Stimulated activated CD8-positive, alpha-beta memory T cell treated with anti-CD3 and anti-CD28 coated beads, Interleukin-4, amount 100 ng/mL, for 1 hour (primary cell): Measurements from ENCODE around the gene PPP2R2C.

ENCODE experiments used
- DNase-seq, 2 donors: peaks; one replicate each; pipeline ENCODE4 v3.0.0-alpha.2; 2020; ENCODE audit warnings: low read depth in 2 of 2, low spot score in 1 of 2

PPP2R2C gene

DNA sequence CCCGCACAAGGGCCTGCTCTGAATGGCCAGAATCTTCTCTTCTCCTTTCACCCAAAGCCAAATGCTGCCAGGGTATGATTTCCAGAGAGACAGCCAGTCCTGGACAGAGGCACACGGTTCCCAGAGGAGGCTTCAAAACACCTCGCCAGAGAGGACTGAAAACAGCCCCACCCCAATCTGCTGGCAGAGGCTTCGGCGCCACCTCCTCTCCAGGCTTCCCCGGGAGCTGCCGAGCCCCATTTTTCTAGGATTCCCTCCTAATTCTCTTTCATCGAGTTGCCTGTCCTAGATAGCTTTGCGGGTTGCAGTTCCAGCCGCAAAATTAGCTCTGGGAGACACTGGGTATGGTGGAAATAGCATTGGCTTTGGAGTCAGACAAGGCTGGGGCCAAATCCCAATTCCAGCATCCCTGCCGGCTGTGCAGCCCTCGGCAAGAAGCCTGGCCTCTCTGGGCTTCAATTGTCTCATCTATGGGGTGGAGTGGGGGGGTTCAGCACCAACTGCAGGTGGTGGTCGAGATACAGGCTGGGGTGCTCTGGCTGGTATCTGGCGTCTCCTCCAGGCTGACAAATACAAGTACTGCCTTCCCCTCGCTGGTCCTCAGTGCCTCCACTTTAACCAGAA lies 22.6 kb downstream of the PPP2R2C start:
- DNase-seq, result no peak

DNA sequence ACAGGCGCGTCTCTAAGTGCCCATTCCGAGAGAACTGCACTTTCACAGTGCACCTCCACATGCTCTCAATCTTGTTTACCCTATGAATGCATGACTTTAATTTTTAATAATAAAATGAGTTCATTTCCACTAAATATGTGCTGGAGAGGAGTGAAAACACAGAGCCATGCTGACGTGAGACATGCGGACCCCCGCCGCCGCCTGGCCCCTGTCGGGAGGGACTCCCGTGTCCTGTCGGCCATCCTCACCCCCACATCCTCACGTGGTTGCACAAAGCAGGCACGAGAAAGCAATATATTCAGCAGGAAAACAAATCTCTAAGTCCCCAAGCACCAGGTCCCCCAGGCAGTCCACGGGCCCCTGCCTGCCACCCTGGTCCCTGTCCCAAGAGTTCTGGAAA lies 23.1 kb downstream of the PPP2R2C start:
- no peak for DNase-seq

GRCh38 chr4:6448476-6449170 lies 23.8 kb downstream of the PPP2R2C start:
- DNase-seq, result no peak

GRCh38 chr4:6447672-6448171 lies 24.7 kb downstream of the PPP2R2C start:
- DNase-seq, result no peak

DNA sequence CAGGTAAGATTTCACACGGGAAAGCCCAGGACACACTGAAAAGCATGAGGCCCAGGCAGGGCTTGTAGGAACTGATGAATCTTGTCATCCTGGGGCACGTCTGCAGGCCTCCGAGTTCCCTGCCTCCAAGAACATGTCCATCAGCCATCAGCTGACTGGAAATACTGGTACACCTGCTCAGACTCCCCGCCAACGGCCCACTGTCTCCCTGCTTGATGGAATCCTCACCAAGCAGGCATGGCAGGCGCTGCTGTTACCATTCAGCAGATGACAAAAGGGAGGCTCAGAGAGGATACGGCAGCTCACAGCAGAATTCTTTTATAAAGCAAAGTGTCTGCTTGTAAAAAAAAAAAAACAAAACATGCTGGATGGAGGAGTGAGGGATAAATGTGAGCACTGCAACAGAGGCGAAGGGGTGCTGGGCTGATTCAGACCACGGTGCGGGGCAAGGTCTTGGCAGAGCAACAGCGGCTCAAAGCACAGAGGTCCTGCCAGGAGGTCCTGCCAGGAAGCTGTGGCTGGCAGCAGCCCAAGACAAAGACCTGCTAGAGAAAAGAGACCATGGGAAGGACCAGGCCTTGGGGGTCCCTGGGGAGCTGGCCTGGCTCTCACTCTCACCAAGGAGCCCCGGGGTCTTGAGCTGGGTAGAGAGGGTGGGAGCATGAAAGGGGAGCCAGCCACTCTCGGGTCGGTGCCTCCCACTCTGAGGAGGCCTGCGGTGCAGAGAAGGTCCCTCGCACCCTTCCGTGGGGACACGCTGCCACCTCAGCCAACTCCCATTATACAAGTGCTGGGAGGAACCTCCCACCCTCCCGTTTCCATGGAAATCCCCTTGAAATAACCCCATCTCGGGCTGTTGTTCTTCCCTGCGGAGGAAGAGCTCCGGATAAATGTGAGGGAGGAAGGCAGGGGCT lies 25.6 kb downstream of the PPP2R2C start:
- DNase-seq, result no peak

- no peak for DNase-seq
These were observed 26.3 kb downstream of the PPP2R2C start for GRCh38 chr4:6446130-6446482.

DNA sequence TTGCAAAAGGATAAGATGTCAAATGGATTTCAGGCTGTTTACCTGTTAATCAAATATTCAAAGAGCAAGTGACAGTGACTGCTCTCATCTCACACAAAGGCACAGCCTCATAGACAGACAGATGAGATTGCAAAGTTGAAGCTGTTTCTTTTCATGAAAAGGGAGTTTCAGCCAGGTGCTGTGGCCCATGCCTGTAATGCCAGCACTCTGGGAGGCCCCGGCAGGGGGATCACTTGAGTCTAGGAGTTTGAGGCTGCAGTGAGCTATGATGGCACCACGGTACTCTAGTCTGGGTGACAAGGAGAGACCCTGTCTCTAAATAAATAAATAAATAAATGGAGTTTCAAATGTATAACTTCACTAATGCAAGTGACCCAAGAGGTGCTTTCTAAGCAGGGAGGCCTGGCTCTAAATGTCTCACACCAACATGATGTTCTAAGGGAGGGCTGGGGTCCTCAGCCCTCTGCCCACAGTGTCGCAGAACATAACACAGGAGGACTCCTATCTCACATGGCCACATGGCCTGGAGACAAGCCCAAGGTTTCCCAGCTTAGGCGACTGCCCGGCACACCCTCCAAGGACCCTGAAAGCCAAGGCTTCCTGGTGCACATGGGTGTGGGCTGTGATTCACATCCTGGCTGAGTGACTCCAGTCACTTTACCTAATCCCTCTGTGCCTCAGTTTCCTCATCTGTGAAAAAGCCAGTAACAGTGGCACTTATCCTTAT lies 26.8 kb downstream of the PPP2R2C start:
- no peak for DNase-seq

DNA sequence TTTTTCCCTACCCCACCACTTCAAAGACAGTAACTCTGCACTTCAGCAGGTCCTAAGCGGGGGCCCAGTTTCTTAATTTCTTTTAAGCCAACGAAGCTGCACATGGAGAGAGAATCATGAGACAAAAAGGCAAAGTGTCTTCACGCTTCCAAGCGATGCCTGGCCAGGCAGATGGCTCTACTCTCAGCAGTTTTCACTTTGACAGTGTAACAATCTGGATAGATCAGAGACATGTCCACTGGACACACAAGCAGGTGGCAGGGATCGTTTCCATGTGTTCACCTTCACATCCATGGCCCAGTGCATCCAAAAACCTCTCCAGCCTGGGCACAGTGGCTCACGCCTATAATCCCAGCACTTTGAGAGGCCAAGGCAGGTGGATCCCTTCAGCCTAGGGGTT lies 27.8 kb downstream of the PPP2R2C start:
- no peak for DNase-seq

- no peak for DNase-seq
These were observed 29.1 kb downstream of the PPP2R2C start for GRCh38 chr4:6443035-6444023.

GRCh38 chr4:6442555-6442954 lies 29.9 kb downstream of the PPP2R2C start:
- DNase-seq, result no peak

DNA sequence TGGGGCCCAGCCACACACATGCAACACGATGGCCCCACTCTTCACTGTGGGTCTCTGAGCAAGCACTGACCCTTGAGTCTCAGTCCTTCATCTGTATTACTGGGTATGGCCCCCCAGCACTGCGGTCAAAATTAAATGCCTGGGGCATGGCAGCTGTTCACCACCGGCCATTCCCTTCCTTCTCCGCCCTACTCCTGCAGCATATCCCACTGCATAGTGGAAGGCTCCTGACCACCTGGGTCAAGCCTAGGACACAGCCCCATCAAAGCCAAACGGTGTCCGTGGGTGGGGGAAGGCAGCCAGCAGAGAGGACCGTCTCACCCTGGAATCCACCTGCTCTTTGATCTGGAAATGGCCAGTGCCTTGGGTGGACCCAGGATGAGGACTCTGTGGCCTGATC lies 30.7 kb downstream of the PPP2R2C start:
- DNase-seq, result no peak

GRCh38 chr4:6441202-6441582 lies 31.2 kb downstream of the PPP2R2C start:
- DNase-seq, result no peak

GRCh38 chr4:6440506-6441201 lies 31.8 kb downstream of the PPP2R2C start:
- DNase-seq, result no peak

GRCh38 chr4:6439120-6439762 lies 33.2 kb downstream of the PPP2R2C start:
- no peak for DNase-seq

GRCh38 chr4:6437826-6438238 lies 34.6 kb downstream of the PPP2R2C start:
- no peak for DNase-seq

- DNase-seq, result no peak
These were observed 37.4 kb downstream of the PPP2R2C start for GRCh38 chr4:6435010-6435409.

- no peak for DNase-seq
These were observed 41.5 kb downstream of the PPP2R2C start for GRCh38 chr4:6430927-6431326.

GRCh38 chr4:6427439-6428090 lies 44.8 kb downstream of the PPP2R2C start:
- no peak for DNase-seq
